HG03159 (cell line): Measurements from ENCODE around the gene TLR10.
"Not testable (repeated sequence)": the region's sequence is repeated elsewhere in the genome, so short reads cannot be mapped to it uniquely, and the experiment has no call there.

Source experiments
- ATAC-seq: cut with Tn5 transposase; IDR thresholded peaks from one replicate; pipeline ENCODE4 v1.9.1; 2021; ENCODE audit warnings: mild to moderate bottlenecking, moderate library complexity; ENCODE audit not compliant: unreplicated experiment

The TLR10 gene

GRCh38 chr4:38782452-38783108, at the start of gene TLR10:
TSS of gene TLR10 (minus strand) at chr4:38782990. CDS start at chr4:38775590, 7,400 bp downstream.
- peak; percentile 58 for ATAC-seq

DNA sequence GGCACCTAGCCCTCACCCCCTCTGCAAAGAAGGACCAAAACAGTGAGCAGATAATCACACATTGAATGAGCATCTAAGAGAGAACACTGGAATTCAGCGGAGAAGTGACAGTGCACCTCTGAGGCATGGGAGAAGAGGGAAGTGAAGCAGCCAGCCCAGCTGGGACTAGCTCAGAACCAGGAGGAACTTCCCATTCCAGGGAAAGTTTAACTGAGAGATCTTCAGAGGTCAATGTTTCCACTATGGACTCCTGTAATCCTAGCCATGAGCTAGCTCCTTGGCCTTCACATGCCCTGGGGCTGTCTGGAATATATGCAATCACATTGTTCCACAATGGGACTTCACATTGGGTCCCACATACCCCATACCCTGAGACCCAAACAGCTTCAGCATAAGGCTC, 49.4 kb upstream of the TLR10 start:
- ATAC-seq, result no peak

DNA sequence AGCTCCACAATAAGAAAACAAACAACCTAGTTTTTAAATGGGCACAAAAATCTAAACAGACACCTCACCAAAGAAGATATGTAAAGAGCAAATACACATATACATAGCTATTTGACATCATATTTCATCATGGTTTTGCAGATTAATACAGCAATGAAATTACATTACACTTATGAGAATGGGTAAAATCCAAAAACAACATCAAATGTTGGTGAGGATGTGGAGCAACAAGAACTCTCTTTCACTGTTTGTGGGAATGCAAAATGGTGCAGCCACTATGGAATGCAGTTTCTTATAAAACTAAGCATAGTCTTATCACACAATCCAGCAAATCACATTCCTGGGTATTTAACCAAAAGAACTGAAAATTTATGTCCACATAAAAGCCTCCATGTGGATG, 48.9 kb upstream of the TLR10 start:
- ATAC-seq, result no peak

DNA sequence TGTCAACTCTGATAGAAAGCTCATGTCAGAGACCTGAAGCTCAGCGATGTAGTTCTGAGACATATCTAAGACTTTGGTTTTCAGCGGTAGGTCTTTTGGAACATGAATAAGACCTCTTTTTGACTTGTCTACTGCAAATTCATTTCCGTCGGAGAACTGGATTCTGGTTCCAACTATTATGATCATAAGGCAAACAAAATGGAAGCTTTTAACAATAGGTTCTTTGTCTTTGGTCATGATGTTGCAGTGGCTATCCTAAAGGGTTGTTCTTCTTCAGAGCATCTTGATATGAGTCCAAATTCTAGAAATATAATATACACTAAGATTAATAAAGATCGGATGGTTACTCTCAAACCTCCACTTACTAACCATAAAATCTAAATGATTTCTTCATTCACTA, 46.4 kb upstream of the TLR10 start:
- ATAC-seq, result no peak

DNA sequence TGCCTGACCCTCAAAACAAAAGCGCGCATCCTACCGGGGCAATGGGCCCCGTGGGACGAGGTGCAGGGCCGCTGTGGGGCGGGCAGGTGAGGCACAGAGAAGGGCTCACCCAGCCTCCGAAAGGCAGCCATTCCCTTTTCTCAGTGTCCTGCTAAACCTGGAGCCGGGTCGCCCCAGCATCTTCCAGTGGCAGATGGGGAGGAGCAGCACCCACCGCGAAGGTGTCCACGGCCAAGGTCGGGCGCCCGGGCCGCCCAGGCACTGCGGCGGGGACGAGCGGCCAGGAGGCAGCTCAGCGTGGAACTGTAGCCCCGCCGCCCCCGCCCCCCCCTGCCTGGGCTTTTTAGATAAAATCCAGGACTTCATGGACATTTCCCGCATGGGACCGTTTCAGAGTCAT, 41.0 kb upstream of the TLR10 start:
- no peak for ATAC-seq

- no peak for ATAC-seq
Observed at GRCh38 chr4:38822748-38823303, 40.0 kb upstream of the TLR10 start.

DNA sequence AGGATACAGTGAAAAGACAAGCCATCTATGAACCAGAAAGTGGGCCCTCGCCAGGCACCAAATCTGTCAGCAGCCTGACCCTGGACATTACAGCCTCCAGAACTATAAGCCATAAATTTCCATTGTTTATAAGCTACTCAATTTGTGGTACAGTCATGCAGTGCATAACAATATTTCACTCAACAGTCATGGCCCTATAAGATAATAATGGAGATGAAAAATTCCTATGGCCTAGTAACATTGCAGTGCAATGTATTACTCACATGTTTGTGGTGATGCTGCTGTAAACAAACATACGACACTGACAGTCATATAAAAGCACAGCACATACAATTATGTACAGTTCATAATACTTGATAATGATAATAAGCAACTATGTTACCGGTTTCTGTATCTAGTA, 38.9 kb upstream of the TLR10 start:
- ATAC-seq, result no peak

DNA sequence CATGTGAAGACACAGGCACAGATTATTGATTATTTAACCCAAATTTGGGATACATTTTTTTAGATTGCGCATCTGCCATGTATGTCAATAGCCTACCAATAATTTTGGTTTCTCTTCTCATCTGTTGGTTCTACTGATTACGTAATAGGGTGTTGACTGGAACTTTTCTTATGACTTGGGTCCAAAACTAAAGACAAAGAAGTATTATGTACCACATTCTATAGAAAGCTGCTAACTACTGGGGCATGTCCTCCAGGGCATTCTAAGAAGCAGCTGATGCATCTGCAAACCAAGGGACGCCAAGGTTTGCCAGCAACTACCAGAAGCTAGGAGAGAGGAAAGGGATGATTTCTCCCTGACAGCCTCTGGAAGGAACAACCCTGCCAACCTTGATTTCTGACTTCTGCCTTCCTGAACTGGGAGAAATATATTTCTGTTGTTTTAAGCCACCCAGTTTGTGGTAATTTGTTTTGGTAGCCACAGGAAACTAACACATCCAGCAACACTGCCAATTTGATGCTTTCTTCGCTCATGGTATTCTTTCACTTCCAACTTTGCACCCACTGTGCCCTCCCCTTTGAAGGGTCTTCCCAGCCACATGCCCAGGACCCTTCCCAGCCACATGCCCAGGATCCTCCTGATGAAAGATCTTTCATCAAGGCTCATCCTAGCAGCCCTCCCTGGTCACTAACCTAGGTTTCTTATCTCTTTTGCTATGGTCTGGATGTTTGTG, 37.7 kb upstream of the TLR10 start:
- ATAC-seq, result peak; percentile 54

DNA sequence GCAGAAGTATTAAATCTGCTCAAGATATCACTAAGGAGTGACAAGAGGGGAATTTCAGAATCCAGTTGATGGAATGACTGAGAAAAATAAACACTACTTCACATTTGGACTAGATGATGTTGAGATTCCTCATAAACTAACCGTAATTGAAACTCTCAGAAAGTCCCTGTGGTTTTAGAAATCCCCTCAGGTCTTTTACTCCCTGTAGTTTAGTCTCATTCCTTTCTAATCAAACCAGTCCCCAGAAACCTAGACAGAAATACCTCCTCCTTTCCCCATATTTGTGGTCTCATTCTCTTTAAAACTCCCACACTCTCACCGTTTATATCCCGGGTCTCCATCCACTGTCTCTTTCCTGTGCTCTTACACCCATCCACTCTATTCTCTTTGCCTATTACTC, 36.8 kb upstream of the TLR10 start:
- ATAC-seq, result no peak

- no peak for ATAC-seq
Observed at GRCh38 chr4:38818441-38818976, 35.7 kb upstream of the TLR10 start.

- no peak for ATAC-seq
Observed at GRCh38 chr4:38815885-38816782, 33.3 kb upstream of the TLR10 start.

DNA sequence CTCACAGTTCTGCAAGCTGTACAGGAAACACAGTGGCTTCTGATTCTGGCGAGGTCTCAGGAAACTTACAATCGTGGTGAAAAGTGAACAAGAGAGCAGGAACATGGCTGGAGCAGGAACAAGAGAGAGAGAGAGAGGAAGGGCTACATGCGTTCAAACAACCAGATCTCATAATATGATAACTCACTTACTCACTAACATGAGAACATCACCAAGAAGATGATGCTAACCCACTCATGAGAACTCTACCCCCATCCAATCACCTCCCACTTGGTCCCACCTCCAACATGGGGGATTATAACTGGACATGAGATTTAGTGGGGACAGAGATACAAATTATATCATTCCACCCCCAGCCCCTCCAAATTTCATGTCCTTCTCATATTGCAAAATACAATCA, 31.6 kb upstream of the TLR10 start:
- ATAC-seq, result no peak

DNA sequence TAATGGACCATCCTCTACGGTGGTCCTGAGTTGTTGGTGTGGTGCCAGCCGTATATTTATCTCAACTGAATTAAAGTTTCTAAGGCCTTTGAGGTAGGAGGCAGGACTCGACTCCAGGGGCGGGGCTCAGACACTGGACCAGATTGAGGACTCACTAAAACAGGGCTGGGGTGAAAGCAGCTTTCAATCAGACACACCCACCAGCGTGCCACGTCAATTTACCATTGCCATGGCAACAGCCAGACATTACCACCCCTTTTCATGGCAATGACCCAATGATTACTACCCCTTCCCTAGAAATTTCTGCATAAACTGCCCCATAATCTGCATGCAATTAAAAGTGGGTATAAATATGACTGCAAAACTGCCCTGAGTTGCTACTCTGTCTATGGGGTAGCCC, 28.5 kb upstream of the TLR10 start:
- ATAC-seq, result no peak

- ATAC-seq, result not testable (repeated sequence)
Observed at GRCh38 chr4:38807462-38807861, 24.7 kb upstream of the TLR10 start.

DNA sequence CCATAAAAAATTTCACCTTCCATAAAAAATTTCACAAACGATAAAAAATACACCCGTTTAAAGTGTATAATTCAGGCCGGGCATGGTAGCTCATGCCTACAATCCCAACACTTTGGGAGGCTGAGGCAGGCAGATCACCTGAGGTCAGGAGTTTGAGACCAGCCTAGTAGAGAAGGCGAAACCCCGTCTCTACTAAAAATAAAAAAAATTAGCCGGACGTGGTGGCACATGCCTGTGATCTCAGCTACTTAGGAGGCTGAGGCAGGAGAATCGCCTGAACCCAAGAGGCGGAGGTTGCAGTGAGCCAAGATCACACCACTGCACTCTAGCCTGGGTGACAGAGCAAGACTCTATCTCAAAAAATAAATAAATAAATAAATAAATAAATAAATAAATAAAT, 23.5 kb upstream of the TLR10 start:
- not testable (repeated sequence) for ATAC-seq

DNA sequence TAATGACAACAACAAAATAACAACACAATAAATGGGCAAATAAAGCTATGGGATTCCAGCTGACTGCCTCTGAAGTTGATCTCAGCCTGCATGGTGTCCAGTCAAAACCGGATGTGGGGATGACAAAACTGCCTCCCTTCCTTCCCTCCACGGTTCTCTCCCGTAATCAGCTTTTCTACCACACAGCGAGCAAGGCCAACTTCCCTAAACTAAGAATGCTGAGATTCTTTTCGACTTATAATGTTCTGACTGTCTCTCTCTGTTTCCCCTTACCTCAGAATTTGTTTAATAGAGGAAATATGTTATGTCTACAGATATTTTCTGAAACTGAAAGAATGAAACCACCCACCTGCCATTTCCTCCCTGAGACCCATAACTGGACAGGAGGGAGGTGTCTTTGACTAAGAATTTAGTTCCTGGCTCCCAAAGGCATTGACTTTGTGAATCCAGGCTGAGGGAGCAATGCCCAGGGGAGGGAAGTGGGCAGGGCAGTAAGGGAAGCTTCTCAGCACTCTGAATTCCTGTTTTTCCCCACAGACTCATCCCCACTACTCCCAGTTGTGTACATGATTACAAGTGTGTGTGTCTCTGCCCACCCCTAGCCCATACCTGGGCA, 22.8 kb upstream of the TLR10 start:
- peak; percentile 78 for ATAC-seq

- ATAC-seq, result peak; percentile 46
Observed at GRCh38 chr4:38804654-38805295, 22.0 kb upstream of the TLR10 start, which contains the start of gene TLR1. TSS of gene TLR1 (minus strand) at chr4:38804791. CDS start at chr4:38798831, 5,960 bp downstream.

- peak; percentile 2 for ATAC-seq
Observed at GRCh38 chr4:38803833-38804653, 21.3 kb upstream of the TLR10 start.
